Measurements from ENCODE around the gene RAI1. TPM values are rescaled to one million over a fixed set of nuclear protein-coding genes. Genes with fewer than 3 reads are reported as not detected.

Gene RAI1
- total and polyA plus RNA-seq, 10 of the 15 experiments (the other 5 are each of a cell fraction or from before 2014, with no cell fraction given), result 0.66 to 37.7 (median 6.0) TPM

DNA sequence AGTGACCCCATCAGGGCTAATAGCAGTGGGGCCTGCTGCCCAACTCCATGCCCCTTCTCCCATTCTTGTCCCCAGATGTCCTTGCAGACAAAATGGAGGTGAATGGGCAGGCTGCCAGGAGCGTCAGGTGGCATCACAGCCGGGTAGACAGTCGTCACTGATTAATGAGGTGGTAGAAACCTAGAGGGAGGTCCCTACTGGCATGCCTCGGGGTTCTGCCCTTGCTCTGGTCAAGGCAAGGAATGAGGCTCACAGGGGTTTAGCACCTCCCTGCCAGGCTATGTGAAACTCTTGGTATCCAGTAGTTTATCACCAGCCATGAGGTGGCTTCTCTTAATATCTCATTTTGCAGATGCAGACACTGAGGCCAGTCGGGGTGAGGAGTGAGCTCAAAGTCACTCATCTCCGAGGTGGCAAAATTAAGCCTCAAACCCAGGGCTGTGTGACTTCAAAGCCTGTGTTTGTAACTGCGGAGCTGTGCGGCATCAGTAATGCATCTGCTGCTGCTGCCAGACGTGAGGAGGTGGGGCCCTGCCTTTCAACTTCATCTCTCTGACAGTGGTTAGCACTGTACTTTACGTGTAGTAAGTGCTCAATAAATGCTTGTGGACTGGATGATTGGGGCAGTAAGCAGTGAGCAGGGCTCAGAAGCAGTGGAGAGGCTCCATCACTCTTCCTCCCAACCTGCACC is 21.3 kb downstream of the RAI1 start:
- H2AFZ ChIP-seq (ENCODE audit: control insufficient read depth, low read depth, low read length), result no peak overlapping the region
- no peak overlapping the region for H3K4me3 ChIP-seq
- H3K36me3 ChIP-seq (ENCODE audit: control insufficient read depth in 2 of 2, insufficient read depth in 2 of 2, low read length in 1 of 2), result peaks cover 5 to 7% of the 10 kb centered on the region in 2 experiments; a peak in 3 of 4 replicates
- no peak overlapping the region for H3K27ac ChIP-seq (ENCODE audit: control insufficient read depth, insufficient read depth)
- ATAC-seq (no peak), FAIRE-seq (no peak), DNase-seq (ENCODE audit: low read depth, low spot score) (no peak)
- no peak overlapping the region for H3K9ac ChIP-seq (ENCODE audit: control insufficient read depth, insufficient read depth, low read length)
- RAD21 ChIA-PET (ENCODE audit: unreplicated experiment), result no interaction called here
- no peaks in the 10 kb centered on the region for H3K9me3 ChIP-seq (replicated peaks; ENCODE audit: control insufficient read depth, insufficient read depth, low read length)
- H3K4me1 ChIP-seq (ENCODE audit: control insufficient read depth, insufficient read depth, low read length), result peaks cover 8% of the 10 kb centered on the region
- no peak overlapping the region for H3K4me2 ChIP-seq (ENCODE audit: control insufficient read depth, insufficient read depth)
- in situ Hi-C loops (cut with MboI) (no loop called here), intact Hi-C loops (cut with micrococcal nuclease; ENCODE audit: unreplicated experiment) (no loop called here)
- SMC1A ChIA-PET (ENCODE audit: uncharacterized antibody, unreplicated experiment), result no interaction called here
- no TSS peak for BruUV-seq (replicated peaks)
- peaks cover 37% of the 10 kb centered on the region for H3K79me2 ChIP-seq (ENCODE audit: control insufficient read depth, insufficient read depth, low read length)
- TF ChIP-seq TBL1XR1 (IDR thresholded peaks at IDR 0.05; ENCODE audit: low read depth, low read length) (no peak), STAT3 (IDR thresholded peaks at IDR 0.05; ENCODE audit: low read depth, low read length) (no peak), RCOR1 (conservative IDR thresholded peaks at IDR 0.05; ENCODE audit: low read depth, low read length) (no peak), ETV6 (conservative IDR thresholded peaks at IDR 0.05 in 1 of 2, IDR thresholded peaks at IDR 0.05 in 1 of 2; ENCODE audit: borderline replicate concordance in 1 of 2, low read depth in 1 of 2) (no peak), ASH2L (IDR thresholded peaks at IDR 0.05; ENCODE audit: borderline replicate concordance, low read depth) (no peak), BHLHE40 (IDR thresholded peaks at IDR 0.05; ENCODE audit: borderline replicate concordance in 1 of 2, low read depth in 2 of 2, low read length in 1 of 2) (no peak), PAX5 (IDR thresholded peaks at IDR 0.05; ENCODE audit: borderline replicate concordance, low read depth, low read length) (no peak)
- TF ChIP-seq, protein P1, sequence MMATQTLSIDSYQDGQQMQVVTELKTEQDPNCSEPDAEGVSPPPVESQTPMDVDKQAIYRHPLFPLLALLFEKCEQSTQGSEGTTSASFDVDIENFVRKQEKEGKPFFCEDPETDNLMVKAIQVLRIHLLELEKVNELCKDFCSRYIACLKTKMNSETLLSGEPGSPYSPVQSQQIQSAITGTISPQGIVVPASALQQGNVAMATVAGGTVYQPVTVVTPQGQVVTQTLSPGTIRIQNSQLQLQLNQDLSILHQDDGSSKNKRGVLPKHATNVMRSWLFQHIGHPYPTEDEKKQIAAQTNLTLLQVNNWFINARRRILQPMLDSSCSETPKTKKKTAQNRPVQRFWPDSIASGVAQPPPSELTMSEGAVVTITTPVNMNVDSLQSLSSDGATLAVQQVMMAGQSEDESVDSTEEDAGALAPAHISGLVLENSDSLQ (IDR thresholded peaks at IDR 0.05), result no peak
- TF ChIP-seq, protein P2, sequence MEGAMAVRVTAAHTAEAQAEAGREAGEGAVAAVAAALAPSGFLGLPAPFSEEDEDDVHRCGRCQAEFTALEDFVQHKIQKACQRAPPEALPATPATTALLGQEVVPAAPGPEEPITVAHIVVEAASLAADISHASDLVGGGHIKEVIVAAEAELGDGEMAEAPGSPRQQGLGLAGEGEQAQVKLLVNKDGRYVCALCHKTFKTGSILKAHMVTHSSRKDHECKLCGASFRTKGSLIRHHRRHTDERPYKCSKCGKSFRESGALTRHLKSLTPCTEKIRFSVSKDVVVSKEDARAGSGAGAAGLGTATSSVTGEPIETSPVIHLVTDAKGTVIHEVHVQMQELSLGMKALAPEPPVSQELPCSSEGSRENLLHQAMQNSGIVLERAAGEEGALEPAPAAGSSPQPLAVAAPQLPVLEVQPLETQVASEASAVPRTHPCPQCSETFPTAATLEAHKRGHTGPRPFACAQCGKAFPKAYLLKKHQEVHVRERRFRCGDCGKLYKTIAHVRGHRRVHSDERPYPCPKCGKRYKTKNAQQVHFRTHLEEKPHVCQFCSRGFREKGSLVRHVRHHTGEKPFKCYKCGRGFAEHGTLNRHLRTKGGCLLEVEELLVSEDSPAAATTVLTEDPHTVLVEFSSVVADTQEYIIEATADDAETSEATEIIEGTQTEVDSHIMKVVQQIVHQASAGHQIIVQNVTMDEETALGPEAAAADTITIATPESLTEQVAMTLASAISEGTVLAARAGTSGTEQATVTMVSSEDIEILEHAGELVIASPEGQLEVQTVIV (IDR thresholded peaks at IDR 0.05; ENCODE audit: borderline replicate concordance, partially characterized antibody), result no peak
- TF ChIP-seq, protein P3, sequence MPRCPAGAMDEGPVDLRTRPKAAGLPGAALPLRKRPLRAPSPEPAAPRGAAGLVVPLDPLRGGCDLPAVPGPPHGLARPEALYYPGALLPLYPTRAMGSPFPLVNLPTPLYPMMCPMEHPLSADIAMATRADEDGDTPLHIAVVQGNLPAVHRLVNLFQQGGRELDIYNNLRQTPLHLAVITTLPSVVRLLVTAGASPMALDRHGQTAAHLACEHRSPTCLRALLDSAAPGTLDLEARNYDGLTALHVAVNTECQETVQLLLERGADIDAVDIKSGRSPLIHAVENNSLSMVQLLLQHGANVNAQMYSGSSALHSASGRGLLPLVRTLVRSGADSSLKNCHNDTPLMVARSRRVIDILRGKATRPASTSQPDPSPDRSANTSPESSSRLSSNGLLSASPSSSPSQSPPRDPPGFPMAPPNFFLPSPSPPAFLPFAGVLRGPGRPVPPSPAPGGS (IDR thresholded peaks at IDR 0.05; ENCODE audit: borderline replicate concordance, insufficient read depth, low read depth, low read length, poor library complexity, severe bottlenecking), result no peak
- TF ChIP-seq, protein P4, sequence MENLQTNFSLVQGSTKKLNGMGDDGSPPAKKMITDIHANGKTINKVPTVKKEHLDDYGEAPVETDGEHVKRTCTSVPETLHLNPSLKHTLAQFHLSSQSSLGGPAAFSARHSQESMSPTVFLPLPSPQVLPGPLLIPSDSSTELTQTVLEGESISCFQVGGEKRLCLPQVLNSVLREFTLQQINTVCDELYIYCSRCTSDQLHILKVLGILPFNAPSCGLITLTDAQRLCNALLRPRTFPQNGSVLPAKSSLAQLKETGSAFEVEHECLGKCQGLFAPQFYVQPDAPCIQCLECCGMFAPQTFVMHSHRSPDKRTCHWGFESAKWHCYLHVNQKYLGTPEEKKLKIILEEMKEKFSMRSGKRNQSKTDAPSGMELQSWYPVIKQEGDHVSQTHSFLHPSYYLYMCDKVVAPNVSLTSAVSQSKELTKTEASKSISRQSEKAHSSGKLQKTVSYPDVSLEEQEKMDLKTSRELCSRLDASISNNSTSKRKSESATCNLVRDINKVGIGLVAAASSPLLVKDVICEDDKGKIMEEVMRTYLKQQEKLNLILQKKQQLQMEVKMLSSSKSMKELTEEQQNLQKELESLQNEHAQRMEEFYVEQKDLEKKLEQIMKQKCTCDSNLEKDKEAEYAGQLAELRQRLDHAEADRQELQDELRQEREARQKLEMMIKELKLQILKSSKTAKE (IDR thresholded peaks at IDR 0.05; ENCODE audit: low read depth, poor library complexity, severe bottlenecking), result no peak
- no peaks in the 10 kb centered on the region for H3K27me3 ChIP-seq (replicated peaks in 1 of 2; ENCODE audit: control insufficient read depth in 2 of 2, insufficient read depth in 2 of 2, low read length in 1 of 2)
- POLR2A ChIA-PET, result interaction anchor here (0.6 kb wide), 1 partner anchor 21 kb away, joined by 6 read pairs; no protein-coding TSS in a partner anchor
- WGBS (ENCODE audit: insufficient coverage, insufficient replicate concordance, low lambda C conversion rate, missing lambda C conversion rate), result 95% methylated on average over 10 of the region's 10 CpGs
- 0 out of 2 replicates have a peak, but pooled peaks cover 3% of the 10 kb centered on the region for H4K20me1 ChIP-seq (ENCODE audit: control insufficient read depth, insufficient read depth)
- CTCF ChIA-PET, result no interaction called here
